Activated T-helper 1 cell treated with anti-CD3 and anti-CD28 coated beads, Interleukin-12 subunit alpha, Interleukin-12 subunit beta, Interleukin-2, Interleukin-4 antibody, amounts not matched to agents 30 ng/mL and 10 ng/mL and 1 ng/mL, durations not matched to agents 14 hours and 24 hours and 36 hours (primary cell): Measurements from ENCODE around the gene NEK2. TPM values are rescaled to one million over a fixed set of nuclear protein-coding genes. Genes with fewer than 3 reads are reported as not detected.
"Not testable (repeated sequence)": the region's sequence is repeated elsewhere in the genome, so short reads cannot be mapped to it uniquely, and the experiment has no call there.

Experiments
- DNase-seq: peaks from one replicate; pipeline ENCODE4 v3.0.0; 2021; ENCODE audit warnings: low spot score
- H3K27ac Mint-ChIP-seq: one replicate; pipeline ENCODE4 v1.8.0; 2021; ENCODE audit warnings: mild to moderate bottlenecking, mixed read lengths
- H3K27me3 Mint-ChIP-seq: one replicate; pipeline ENCODE4 v1.8.0; 2022; ENCODE audit warnings: mild to moderate bottlenecking, moderate library complexity, mixed read lengths; ENCODE audit not compliant: insufficient read depth
- H3K36me3 Mint-ChIP-seq: one replicate; pipeline ENCODE4 v1.8.0; 2021; ENCODE audit warnings: low read depth, mixed read lengths
- H3K4me1 Mint-ChIP-seq: one replicate; pipeline ENCODE4 v1.8.0; 2021; ENCODE audit warnings: low read depth, mixed read lengths
- H3K4me3 Mint-ChIP-seq: one replicate; pipeline ENCODE4 v1.8.0; 2021; ENCODE audit warnings: mild to moderate bottlenecking, moderate library complexity, mixed read lengths
- H3K9me3 Mint-ChIP-seq: one replicate; pipeline ENCODE4 v1.8.0; 2021; ENCODE audit warnings: mixed read lengths
- intact Hi-C: fragments of 100-400 bp; cut with micrococcal nuclease; formaldehyde crosslinking; loops from one replicate; pipeline ENCODE4 v1.15.1; 2024
- total RNA-seq: library from RNA; stranded (reverse); gene quantifications from 2 replicates; pipeline ENCODE4 v1.2.3, GENCODE V29; 2022

The NEK2 gene
- total RNA-seq, 1 donor from 2014 or later, result 13.9 TPM

- intact Hi-C loops, result no loop called here
- H3K27ac Mint-ChIP-seq, result no peak overlapping the region
- no peaks in the 10 kb centered on the region for H3K36me3 Mint-ChIP-seq
- no peaks in the 10 kb centered on the region for H3K9me3 Mint-ChIP-seq
- H3K4me3 Mint-ChIP-seq, result no peak overlapping the region
- no peak for DNase-seq
- peaks cover 7% of the 10 kb centered on the region for H3K4me1 Mint-ChIP-seq
- H3K27me3 Mint-ChIP-seq, result peaks cover 8% of the 10 kb centered on the region
Measured at GRCh38 chr1:211632808-211633523, 42.5 kb downstream of the NEK2 start.

DNA sequence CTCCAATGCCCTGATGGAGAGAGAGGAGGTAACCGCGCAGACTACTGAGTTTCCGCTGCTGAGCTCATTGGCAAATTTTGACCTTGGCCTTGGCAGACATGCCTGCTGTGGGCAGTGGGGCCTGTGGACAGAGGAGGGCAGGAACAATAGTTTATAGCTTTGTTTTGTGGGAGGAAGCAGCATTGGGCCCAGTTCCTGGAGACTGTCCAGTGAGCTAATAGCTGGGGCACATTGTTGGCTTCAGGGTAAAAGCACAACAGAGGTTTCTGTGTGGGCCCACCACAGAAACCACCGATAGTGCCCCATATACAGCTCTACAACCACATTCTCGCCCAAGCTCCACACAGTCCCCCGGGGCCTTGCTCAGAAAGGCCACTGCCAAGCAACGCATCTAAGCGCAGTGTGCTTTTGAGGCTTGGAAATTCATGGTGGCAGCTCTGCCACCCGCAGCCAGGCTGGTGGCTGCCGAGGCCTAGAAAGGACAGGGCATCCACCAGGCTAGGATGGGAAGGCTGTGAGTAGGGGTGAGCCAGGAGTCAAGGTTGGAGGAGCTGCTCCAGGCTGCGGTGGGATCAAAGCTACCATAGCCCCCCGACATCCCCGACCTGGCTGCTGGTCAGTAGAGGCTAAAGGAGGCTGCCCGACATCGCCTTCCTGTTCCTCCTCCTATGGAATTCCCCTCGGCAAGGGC is 43.2 kb downstream of the NEK2 start:
- no peak overlapping the region for H3K4me3 Mint-ChIP-seq
- H3K27ac Mint-ChIP-seq, result no peak overlapping the region
- no peaks in the 10 kb centered on the region for H3K9me3 Mint-ChIP-seq
- H3K4me1 Mint-ChIP-seq, result peaks cover 7% of the 10 kb centered on the region
- DNase-seq, result no peak
- peaks cover 8% of the 10 kb centered on the region for H3K27me3 Mint-ChIP-seq
- intact Hi-C loops, result no loop called here
- H3K36me3 Mint-ChIP-seq, result no peaks in the 10 kb centered on the region

GRCh38 chr1:211631168-211631567 is 44.3 kb downstream of the NEK2 start:
- peaks cover 10% of the 10 kb centered on the region for H3K27me3 Mint-ChIP-seq
- DNase-seq, result no peak
- H3K4me3 Mint-ChIP-seq, result no peak overlapping the region
- H3K9me3 Mint-ChIP-seq, result no peaks in the 10 kb centered on the region
- H3K4me1 Mint-ChIP-seq, result peaks cover 7% of the 10 kb centered on the region
- H3K27ac Mint-ChIP-seq, result no peak overlapping the region
- intact Hi-C loops, result no loop called here
- H3K36me3 Mint-ChIP-seq, result no peaks in the 10 kb centered on the region

GRCh38 chr1:211630236-211631081 is 45.0 kb downstream of the NEK2 start:
- no peaks in the 10 kb centered on the region for H3K36me3 Mint-ChIP-seq
- no peak overlapping the region for H3K4me3 Mint-ChIP-seq
- no peak for DNase-seq
- H3K4me1 Mint-ChIP-seq, result peaks cover 7% of the 10 kb centered on the region
- H3K27ac Mint-ChIP-seq, result no peak overlapping the region
- intact Hi-C loops, result no loop called here
- no peaks in the 10 kb centered on the region for H3K9me3 Mint-ChIP-seq
- peaks cover 10% of the 10 kb centered on the region for H3K27me3 Mint-ChIP-seq

DNA sequence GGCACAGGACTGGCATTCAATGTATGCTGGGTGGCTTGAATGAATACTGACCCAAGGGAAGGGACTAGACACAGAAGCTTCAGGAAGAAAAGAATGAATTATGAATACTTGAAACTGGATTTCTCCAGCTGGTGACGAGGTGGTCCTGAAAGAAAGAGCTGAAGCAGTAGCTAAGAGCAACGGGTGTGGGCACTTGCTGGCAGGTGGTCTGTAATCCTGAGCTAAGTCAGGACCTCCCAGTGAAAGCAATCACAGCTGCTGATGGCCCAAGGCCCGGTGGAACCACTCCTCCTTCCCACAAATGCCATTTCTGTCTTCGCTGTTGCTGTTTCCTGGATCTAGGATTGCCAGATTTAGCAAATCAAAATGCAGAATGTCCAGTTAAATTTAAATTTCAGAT is 47.0 kb downstream of the NEK2 start:
- Mint-ChIP-seq H3K4me3 (no peak overlapping the region), H3K27ac (no peak overlapping the region), H3K4me1 (peaks cover 14% of the 10 kb centered on the region), H3K27me3 (peaks cover 10% of the 10 kb centered on the region), H3K36me3 (no peaks in the 10 kb centered on the region), H3K9me3 (no peaks in the 10 kb centered on the region)
- intact Hi-C loops, result no loop called here
- DNase-seq, result no peak

DNA sequence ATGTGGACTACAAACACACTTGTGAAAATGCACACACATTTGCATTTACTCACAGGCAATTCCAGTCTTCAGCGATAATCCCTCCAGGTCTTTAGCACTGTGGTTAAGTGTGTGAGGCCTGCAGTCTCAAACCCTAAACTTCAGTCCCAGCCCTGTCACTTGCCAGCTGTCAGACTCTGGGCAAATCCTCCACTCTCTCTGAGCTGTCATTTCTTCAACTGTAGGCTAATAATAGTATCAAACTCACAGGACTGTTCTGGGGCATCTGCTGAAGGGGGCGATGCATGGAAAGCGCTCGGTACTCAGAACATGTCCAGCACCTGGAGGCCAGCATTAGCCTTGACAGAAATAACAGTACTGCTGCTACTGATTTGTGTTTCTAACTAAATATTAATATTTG is 48.2 kb downstream of the NEK2 start:
- Mint-ChIP-seq H3K4me3 (no peak overlapping the region), H3K4me1 (peaks cover 17% of the 10 kb centered on the region)

DNA sequence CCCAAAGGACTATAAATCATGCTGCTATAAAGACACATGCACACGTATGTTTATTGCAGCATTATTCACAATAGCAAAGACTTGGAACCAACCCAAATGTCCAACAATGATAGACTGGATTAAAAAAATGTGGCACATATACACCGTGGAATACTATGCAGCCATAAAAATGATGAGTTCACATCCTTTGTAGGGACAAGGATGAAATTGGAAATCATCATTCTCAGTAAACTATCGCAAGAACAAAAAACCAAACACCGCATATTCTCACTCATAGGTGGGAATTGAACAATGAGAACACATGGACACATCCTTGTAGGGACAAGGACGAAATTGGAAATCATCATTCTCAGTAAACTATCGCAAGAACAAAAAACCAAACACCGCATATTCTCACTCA is 49.6 kb downstream of the NEK2 start:
- H3K27ac Mint-ChIP-seq, H3K4me3 Mint-ChIP-seq, H3K9me3 Mint-ChIP-seq, intact Hi-C loops, H3K36me3 Mint-ChIP-seq, DNase-seq: not testable (repeated sequence)
- H3K27me3 Mint-ChIP-seq, result peaks cover 10% of the 10 kb centered on the region
- peaks cover 15% of the 10 kb centered on the region for H3K4me1 Mint-ChIP-seq

More for the DNA sequence above, 48.2 kb downstream of the NEK2 start:
- Mint-ChIP-seq H3K36me3 (no peaks in the 10 kb centered on the region), H3K27me3 (peaks cover 10% of the 10 kb centered on the region), H3K9me3 (no peaks in the 10 kb centered on the region), H3K27ac (no peak overlapping the region)
- intact Hi-C loops, result no loop called here
- no peak for DNase-seq

DNA sequence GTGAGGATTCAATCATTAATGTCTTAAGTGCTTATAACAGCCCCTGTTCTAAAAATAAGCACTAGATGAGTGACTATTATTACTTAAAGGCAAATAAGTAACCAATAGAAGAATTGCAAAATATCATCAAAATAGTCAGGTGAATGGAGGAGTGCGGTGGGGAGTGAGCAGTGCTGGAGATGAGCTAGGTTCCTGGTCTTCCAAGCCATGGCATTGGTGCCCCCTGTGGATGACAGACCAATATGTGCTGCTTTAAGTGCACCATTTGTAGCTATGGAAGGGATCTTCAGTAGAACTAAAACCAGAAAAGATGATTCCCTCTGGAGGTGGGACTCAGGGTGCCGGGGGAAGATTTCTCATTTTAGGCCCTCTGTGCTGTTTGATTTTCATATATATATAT is 50.4 kb downstream of the NEK2 start:
- Mint-ChIP-seq H3K36me3 (no peaks in the 10 kb centered on the region), H3K27me3 (peaks cover 10% of the 10 kb centered on the region), H3K4me1 (peaks cover 15% of the 10 kb centered on the region), H3K9me3 (no peaks in the 10 kb centered on the region), H3K27ac (no peak overlapping the region), H3K4me3 (no peak overlapping the region)
- intact Hi-C loops, result no loop called here
- DNase-seq, result no peak

- peaks cover 15% of the 10 kb centered on the region for H3K4me1 Mint-ChIP-seq
- DNase-seq, result no peak
- peaks cover 6% of the 10 kb centered on the region for H3K27me3 Mint-ChIP-seq
- no peaks in the 10 kb centered on the region for H3K9me3 Mint-ChIP-seq
- intact Hi-C loops, result loop anchor here (2.0 kb wide), 1 partner anchor 47 kb away; no protein-coding TSS in a partner anchor
- H3K27ac Mint-ChIP-seq, result no peak overlapping the region
- no peaks in the 10 kb centered on the region for H3K36me3 Mint-ChIP-seq
- H3K4me3 Mint-ChIP-seq, result no peak overlapping the region
Measured at GRCh38 chr1:211623515-211623914, 51.9 kb downstream of the NEK2 start.

DNA sequence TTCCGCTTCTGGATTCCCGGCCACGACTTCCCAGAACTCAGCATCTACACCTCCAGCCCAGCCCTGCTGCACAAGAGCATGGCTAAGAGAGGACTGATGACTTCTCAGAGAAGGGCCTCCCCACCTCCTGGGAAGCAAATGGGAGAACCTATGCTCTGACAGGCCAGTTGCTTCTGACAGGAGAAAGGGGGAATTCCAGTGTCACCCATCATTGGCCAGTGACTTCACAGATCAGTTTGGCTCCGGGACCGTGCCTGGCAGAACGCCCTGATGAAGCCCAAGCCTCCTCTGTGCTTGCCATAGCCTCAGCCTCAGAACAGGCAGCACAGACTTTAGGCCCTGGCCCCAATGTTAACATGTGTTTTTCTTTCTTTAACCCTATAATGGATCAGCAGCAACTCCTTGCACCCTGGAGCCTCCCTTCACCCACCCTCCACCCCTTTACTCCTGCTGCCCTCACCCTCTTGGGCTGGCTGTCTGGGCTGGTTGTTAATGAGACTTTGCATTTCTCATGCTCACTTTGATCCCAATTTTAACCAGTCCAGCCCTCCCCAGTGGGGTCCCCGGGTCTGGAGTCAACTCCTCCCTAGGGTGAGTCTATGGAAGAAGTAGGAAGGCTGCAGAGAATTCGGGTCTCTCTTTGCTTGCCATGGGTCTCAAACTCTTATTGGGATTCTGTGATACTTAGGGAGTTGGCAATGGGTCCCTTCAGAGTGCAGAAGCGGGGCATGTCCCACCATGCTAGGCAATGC is 53.8 kb downstream of the NEK2 start:
- Mint-ChIP-seq H3K27ac (no peak overlapping the region), H3K27me3 (peaks cover 2% of the 10 kb centered on the region), H3K9me3 (no peaks in the 10 kb centered on the region), H3K4me3 (no peak overlapping the region), H3K36me3 (no peaks in the 10 kb centered on the region), H3K4me1 (peaks cover 15% of the 10 kb centered on the region)
- intact Hi-C loops, result loop anchor here (2.0 kb wide), 1 partner anchor 45 kb away; no protein-coding TSS in a partner anchor
- DNase-seq, result no peak

DNA sequence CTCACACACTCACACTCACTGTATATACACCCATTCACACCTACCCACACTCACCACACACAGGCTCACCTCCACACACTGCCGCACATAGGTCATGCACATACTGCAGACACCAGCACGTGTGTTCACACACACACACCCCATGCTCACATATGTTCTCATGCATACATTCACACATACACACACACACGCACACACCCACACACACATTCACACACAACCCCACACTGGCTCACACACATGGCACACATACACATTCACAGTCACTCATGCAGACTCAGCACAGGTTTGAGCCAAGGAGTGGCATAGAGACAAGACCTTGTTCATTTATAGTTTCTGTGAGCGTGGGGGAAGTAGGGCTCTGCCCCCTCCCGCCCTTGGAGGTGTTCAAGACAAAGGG is 55.3 kb downstream of the NEK2 start:
- Mint-ChIP-seq H3K4me3 (no peak overlapping the region), H3K27ac (no peak overlapping the region), H3K27me3 (no peaks in the 10 kb centered on the region), H3K9me3 (no peaks in the 10 kb centered on the region), H3K36me3 (no peaks in the 10 kb centered on the region), H3K4me1 (peaks cover 15% of the 10 kb centered on the region)
- no peak for DNase-seq
- intact Hi-C loops, result no loop called here
